Upper lobe of left lung (tissue), 4 donors: ENCODE results near the gene LMO4.

Experiments
- CTCF ChIP-seq, 6 experiments: fragments of 450-650 bp in 4 of 6; fragments of 200-600 bp in 2 of 6; sonication (generic) in 2 of 6; IDR thresholded peaks; one replicate each; pipeline ENCODE4 v1.5.1; 2016 to 2019; ENCODE audit warnings: antibody characterized with exemption in 6 of 6
- POLR2A ChIP-seq, 4 donors: fragments of 450-650 bp; IDR thresholded peaks; one replicate each; pipeline ENCODE4 v1.5.1; 2016 to 2017; ENCODE audit warnings: antibody characterized with exemption in 4 of 4, mild to moderate bottlenecking in 2 of 4

DNA sequence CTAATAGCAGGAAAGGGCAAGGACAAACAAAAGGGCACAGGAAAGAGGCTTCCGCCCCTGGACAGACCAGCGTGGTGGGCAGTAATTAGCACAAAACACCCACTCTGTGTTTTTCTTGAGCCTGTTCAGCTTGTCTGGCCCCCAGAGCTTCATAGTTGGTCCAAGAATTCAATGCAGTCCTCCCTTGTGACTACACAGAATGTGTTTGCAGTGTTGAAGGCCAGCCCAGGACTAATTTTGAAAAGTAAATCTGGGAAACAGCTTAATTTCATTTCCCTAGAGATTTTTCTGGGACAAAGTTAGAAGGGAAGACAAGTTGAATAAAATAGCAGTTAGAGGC, 49.2 kb upstream of the LMO4 start:
- no peak for TF ChIP-seq POLR2A (IDR thresholded peaks at IDR 0.05)
- TF ChIP-seq CTCF (IDR thresholded peaks at IDR 0.05), result no peak
